ENCODE data around the gene GJB3.

The GJB3 gene

GRCh38 chr1:34776911-34777310 is 4.1 kb upstream of the GJB3 start:
- H3K9me3 ChIP-seq (ENCODE audit: control insufficient read depth, insufficient read depth, low read length): no peaks in the 10 kb centered on the region
- H3K79me2 ChIP-seq (ENCODE audit: control insufficient read depth, low read length): no peaks in the 10 kb centered on the region
- no peak overlapping the region for H3K4me3 ChIP-seq (ENCODE audit: low read length)
- H3K27ac ChIP-seq (ENCODE audit: low read depth, low read length): no peak overlapping the region
- TF ChIP-seq CTCF (IDR thresholded peaks at IDR 0.05; ENCODE audit: low read depth, low read length, poor library complexity, severe bottlenecking) (no peak), EZH2phosphoT487 (IDR thresholded peaks at IDR 0.05; ENCODE audit: borderline replicate concordance, low read length) (no peak)
- no peaks in the 10 kb centered on the region for H3F3A ChIP-seq (ENCODE audit: control insufficient read depth, insufficient read depth)
- peaks cover 2% of the 10 kb centered on the region; the same call in 1 of the 2 replicates for H3K27me3 ChIP-seq (ENCODE audit: control insufficient read depth, low read length)
- no peaks in the 10 kb centered on the region for H4K20me1 ChIP-seq (ENCODE audit: control insufficient read depth, insufficient read depth, low read depth, low read length)
- no peaks in the 10 kb centered on the region for H3K4me1 ChIP-seq (ENCODE audit: control insufficient read depth, low read length)
- no peaks in the 10 kb centered on the region for H3K9me2 ChIP-seq (replicated peaks; ENCODE audit: control insufficient read depth, low read length)
- H3K36me3 ChIP-seq (ENCODE audit: control insufficient read depth, low read length): no peaks in the 10 kb centered on the region
- no peak overlapping the region for H3K4me2 ChIP-seq (ENCODE audit: low read length)

DNA sequence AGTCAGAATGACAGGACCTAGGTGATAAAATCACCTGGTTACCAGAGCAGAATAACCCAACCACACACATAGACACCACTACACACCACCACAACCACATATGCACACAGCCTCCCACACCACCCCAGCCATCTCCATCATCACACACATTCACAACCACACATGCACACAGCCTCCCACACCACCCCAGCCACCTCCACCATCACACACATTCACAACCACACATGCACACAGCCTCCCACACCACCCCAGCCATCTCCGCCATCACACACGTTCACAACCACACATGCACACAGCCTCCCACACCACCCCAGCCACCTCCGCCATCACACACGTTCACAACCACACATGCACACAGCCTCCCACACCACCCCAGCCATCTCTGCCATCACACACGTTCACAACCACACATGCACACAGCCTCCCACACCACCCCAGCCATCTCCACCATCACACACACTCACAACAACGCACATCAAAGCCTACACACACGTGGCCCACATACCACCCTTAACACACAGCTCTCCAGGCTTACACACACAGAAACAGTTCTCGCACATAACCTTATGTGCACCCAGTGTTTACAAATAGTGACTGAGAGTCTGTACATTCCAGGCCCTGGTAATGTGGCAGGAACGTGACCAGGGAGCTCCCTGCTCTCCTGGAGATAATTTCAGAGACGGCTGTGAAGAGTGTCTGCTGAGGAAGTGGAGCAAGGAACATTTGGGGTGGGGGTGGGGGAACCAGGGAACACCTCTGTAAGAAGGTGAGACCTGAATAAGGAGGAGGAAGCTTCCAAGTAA is 3.3 kb upstream of the GJB3 start:
- H3K9me2 ChIP-seq (replicated peaks; ENCODE audit: control insufficient read depth, low read length): no peaks in the 10 kb centered on the region
- H4K20me1 ChIP-seq (ENCODE audit: control insufficient read depth, insufficient read depth, low read depth, low read length): no peaks in the 10 kb centered on the region
- no peaks in the 10 kb centered on the region for H3K4me1 ChIP-seq (ENCODE audit: control insufficient read depth, low read length)
- TF ChIP-seq EZH2phosphoT487 (IDR thresholded peaks at IDR 0.05; ENCODE audit: borderline replicate concordance, low read length): no peak
- TF ChIP-seq CTCF (IDR thresholded peaks at IDR 0.05; ENCODE audit: low read depth, low read length, poor library complexity, severe bottlenecking): no peak
- peaks cover 2% of the 10 kb centered on the region; the same call in 1 of the 2 replicates for H3K27me3 ChIP-seq (ENCODE audit: control insufficient read depth, low read length)
- H3K9me3 ChIP-seq (ENCODE audit: control insufficient read depth, insufficient read depth, low read length): no peaks in the 10 kb centered on the region
- H3F3A ChIP-seq (ENCODE audit: control insufficient read depth, insufficient read depth): no peaks in the 10 kb centered on the region
- H3K27ac ChIP-seq (ENCODE audit: low read depth, low read length): no peak overlapping the region
- no peaks in the 10 kb centered on the region for H3K79me2 ChIP-seq (ENCODE audit: control insufficient read depth, low read length)
- no peaks in the 10 kb centered on the region for H3K36me3 ChIP-seq (ENCODE audit: control insufficient read depth, low read length)
- no peak overlapping the region for H3K4me3 ChIP-seq (ENCODE audit: low read length)
- H3K4me2 ChIP-seq (ENCODE audit: low read length): no peak overlapping the region

DNA sequence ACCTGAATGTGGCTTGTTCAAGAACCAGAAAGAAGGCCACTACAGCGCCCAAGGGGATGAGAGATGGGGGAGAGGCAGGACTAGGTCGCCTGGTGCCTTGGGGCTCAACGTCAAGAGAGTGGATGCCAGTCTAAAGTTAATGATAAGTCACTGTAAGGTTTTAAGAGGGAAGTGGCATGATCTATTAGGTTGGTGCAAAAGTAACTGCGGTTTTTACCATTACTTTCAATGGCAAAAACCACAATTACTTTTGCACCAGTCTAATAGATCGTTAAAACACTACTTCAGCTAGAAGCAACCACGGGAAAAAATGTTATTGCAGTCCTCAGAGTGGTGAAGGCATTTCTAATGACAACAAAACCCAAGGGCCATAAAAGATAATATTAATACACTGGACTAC is 2.6 kb upstream of the GJB3 start:
- no peaks in the 10 kb centered on the region for H3K79me2 ChIP-seq (ENCODE audit: control insufficient read depth, low read length)
- H3K9me3 ChIP-seq (ENCODE audit: control insufficient read depth, insufficient read depth, low read length): no peaks in the 10 kb centered on the region
- no peaks in the 10 kb centered on the region for H3K9me2 ChIP-seq (replicated peaks; ENCODE audit: control insufficient read depth, low read length)
- peaks cover 2% of the 10 kb centered on the region; the same call in 1 of the 2 replicates for H3K27me3 ChIP-seq (ENCODE audit: control insufficient read depth, low read length)
- no peaks in the 10 kb centered on the region for H4K20me1 ChIP-seq (ENCODE audit: control insufficient read depth, insufficient read depth, low read depth, low read length)
- no peaks in the 10 kb centered on the region for H3K36me3 ChIP-seq (ENCODE audit: control insufficient read depth, low read length)
- no peak overlapping the region for H3K4me2 ChIP-seq (ENCODE audit: low read length)
- H3K27ac ChIP-seq (ENCODE audit: low read depth, low read length): no peak overlapping the region
- H3K4me3 ChIP-seq (ENCODE audit: low read length): no peak overlapping the region
- no peak for TF ChIP-seq EZH2phosphoT487 (IDR thresholded peaks at IDR 0.05; ENCODE audit: borderline replicate concordance, low read length)
- no peak for TF ChIP-seq CTCF (IDR thresholded peaks at IDR 0.05; ENCODE audit: low read depth, low read length, poor library complexity, severe bottlenecking)
- no peaks in the 10 kb centered on the region for H3K4me1 ChIP-seq (ENCODE audit: control insufficient read depth, low read length)
- H3F3A ChIP-seq (ENCODE audit: control insufficient read depth, insufficient read depth): no peaks in the 10 kb centered on the region
